Ecto neural progenitor cell (in vitro differentiated cells): Measurements from ENCODE around the gene RND3.

ENCODE experiments used
- DNase-seq: peaks from one replicate; pipeline ENCODE4 v3.0.0-alpha.2; 2018; ENCODE audit warnings: low spot score

Gene RND3

GRCh38 chr2:150441784-150442183 lies 45.7 kb downstream of the RND3 start:
- no peak for DNase-seq

- DNase-seq = no peak
Observed at GRCh38 chr2:150441226-150441625, 46.2 kb downstream of the RND3 start.

- DNase-seq = no peak
Observed at GRCh38 chr2:150438654-150439053, 48.8 kb downstream of the RND3 start.

- no peak for DNase-seq
Observed at GRCh38 chr2:150438041-150438440, 49.4 kb downstream of the RND3 start.

- no peak for DNase-seq
Observed at GRCh38 chr2:150432312-150432625, 55.2 kb downstream of the RND3 start.

- DNase-seq = no peak
Observed at GRCh38 chr2:150431561-150432311, 55.7 kb downstream of the RND3 start.

- no peak for DNase-seq
Observed at GRCh38 chr2:150429384-150429961, 58.0 kb downstream of the RND3 start.

- no peak for DNase-seq
Observed at GRCh38 chr2:150428641-150429040, 58.8 kb downstream of the RND3 start.

GRCh38 chr2:150427298-150427697 lies 60.2 kb downstream of the RND3 start:
- no peak for DNase-seq

GRCh38 chr2:150426724-150427123 lies 60.7 kb downstream of the RND3 start:
- no peak for DNase-seq

GRCh38 chr2:150426315-150426714 lies 61.2 kb downstream of the RND3 start:
- no peak for DNase-seq

- peak; percentile 64 for DNase-seq
Observed at GRCh38 chr2:150425121-150425955, 62.1 kb downstream of the RND3 start.

GRCh38 chr2:150424406-150424805 lies 63.1 kb downstream of the RND3 start:
- no peak for DNase-seq

- DNase-seq = no peak
Observed at GRCh38 chr2:150421126-150421651, 66.3 kb downstream of the RND3 start.

GRCh38 chr2:150418916-150419315 lies 68.6 kb downstream of the RND3 start:
- DNase-seq = no peak
